HG02981 (cell line): ENCODE data around the gene PRKCZ.

Experiments
- ATAC-seq: cut with Tn5 transposase; IDR thresholded peaks from one replicate; pipeline ENCODE4 v1.9.1; 2021; ENCODE audit warnings: mild to moderate bottlenecking, moderate library complexity; ENCODE audit not compliant: unreplicated experiment

The PRKCZ gene

DNA sequence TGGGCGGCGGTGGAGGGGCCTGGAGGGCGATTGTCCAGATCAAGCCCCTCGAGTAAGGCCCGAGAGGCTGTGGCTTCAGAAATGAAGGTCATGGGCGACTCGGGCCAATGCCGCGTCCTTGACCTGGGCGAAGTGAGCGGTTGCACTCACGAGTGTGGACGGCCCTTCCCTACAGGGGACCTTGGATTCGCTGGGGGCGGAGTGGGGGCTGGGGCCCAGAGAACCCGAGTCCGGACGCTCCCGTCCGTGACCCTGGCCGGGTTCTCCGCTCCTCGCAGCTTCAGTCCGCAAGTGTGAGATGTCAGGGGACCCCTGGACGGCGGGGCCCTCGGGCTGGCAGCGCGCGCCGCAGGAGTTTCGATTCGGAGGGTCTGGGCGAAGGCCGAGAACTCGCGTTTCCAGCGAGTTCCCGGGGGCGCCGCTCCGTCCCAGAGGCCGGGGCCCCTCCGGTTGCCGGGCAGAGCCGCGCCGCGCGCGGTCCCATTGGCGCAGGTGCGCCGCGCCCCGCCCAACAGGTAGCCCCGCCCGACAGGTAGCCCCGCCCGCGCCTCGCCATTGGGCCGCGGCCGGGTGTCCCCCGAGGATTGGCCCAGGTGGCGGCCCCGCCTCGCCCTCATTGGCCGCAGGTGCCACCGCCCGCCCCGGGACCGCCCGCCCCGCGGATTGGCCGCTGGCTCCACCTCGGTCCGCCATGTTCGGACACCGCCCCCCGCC, at the start of gene PRKCZ:
PRKCZ (plus strand) TSS at position 694 of the 714 bp plus-strand sequence. CDS start 220 bp downstream, outside the sequence.
- ATAC-seq, result no peak

DNA sequence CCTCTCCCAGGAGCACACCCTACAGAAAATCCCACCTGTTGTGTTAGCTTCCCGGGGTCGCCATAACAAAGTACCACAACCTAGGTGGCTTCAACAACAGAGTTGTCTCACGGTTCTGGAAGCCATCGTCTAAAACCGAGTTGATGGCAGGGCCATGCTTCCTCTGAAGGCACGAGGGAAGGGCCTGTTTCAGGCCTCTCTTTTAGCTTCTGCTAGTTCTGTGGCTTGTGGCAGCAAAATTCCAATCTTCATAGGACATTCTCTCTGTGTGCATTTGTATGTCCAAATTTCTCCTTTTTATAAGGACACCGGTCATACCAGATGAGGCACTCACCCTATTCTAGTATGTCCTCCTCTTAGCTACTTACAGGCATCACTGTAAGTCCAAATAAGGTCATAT, 49.8 kb upstream of the PRKCZ start:
- ATAC-seq, result no peak

DNA sequence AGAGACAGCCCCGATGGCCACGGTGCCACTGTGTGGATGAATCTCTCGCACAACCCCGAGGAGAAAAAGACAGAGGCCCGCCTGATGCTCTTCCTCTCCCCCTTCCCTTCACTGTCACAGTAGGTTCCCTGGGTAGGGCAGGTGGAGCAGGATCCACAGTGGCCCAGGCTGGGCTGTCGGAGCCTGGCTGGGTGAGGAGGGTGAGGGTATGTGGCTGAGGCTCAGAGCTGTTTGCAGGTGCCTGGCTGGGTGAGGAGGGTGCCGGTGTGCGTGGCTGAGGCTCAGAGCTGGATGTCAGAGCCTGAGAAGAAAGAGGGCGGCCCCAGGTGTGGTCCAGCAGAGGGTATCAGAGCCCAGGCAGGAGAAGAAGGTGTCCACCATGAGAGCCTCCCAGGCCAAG, 49.4 kb upstream of the PRKCZ start:
- no peak for ATAC-seq

DNA sequence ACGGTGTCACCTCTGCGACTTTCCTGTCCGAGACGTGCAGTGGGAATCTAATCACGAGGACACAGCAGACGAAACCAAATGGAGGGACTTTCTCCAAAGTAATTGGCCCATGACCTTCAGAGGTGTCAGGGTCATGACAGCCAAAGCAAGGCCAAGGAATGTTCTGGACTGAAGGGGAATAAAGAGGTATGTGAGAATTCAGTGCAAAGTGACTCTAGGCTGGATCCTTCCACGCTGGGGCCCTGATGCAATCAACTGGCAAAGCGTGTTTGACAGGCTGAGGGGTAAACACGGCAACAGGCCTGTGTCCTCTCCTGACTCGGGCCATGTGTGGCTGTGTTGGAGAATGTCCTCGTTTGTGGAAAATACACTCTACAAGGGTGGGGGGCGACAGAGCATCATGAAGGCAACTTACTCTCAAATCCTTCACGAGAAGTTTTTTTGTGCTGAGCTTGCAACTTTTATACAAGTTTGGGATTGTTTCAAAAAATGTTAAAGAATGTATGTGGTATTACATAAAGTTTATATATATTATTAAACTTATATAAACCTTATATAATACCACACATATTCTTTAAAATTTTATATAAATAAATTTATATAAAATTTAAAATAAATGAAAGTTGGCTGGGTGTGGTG, 48.3 kb upstream of the PRKCZ start:
- no peak for ATAC-seq

DNA sequence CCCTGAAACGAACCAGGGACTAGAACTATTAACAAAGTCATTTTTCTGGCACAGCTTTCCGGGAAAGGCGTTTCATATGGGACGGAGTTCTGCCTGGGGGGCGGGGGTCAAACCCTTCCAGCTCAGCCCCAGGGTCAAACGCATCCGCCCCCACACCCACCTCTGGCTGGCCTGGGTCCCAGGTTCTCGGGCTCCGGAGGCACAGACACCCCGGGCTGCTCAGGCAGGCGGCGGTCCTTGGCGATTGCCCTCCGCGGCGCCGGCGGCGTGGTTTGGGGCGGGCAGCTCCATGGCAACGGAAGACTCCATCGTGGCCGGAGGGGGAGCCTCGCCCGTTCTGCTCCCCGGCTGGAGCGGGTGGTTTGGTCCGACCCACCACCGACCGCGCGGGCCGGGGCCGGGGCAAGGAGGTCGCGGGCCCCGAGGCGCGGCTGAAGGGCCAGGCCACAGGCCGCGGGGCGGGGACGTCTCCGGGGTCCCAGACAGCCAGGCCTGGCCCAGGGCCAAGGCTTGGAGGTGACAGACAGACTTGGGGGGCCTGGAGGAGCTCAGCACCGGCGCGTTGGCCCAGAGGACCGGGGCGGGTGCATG, 46.6 kb upstream of the PRKCZ start, which contains the start of gene CFAP74:
CFAP74 (minus strand) TSS at position 246 of the 591 bp plus-strand sequence. CDS start 12,830 bp downstream, outside the sequence.
- no peak for ATAC-seq

DNA sequence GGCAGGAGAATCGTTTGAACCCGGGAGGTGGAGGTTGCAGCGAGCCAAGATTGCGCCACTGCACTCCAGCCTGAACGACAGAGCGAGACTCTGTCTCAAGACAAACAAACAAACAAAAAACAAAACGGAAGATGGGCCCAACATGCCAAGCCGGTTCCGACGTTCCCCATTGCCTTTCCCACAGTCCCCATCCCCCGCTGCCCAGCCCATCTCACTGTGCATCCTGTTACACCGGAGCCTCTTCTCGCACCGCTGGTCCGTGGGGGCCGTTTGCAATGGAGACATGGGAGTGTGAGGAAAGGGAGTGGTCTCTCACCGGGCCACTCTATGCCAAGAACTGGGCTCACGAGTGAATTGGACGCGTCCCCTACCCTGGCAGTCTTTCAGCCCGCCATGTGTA, 45.4 kb upstream of the PRKCZ start:
- no peak for ATAC-seq

DNA sequence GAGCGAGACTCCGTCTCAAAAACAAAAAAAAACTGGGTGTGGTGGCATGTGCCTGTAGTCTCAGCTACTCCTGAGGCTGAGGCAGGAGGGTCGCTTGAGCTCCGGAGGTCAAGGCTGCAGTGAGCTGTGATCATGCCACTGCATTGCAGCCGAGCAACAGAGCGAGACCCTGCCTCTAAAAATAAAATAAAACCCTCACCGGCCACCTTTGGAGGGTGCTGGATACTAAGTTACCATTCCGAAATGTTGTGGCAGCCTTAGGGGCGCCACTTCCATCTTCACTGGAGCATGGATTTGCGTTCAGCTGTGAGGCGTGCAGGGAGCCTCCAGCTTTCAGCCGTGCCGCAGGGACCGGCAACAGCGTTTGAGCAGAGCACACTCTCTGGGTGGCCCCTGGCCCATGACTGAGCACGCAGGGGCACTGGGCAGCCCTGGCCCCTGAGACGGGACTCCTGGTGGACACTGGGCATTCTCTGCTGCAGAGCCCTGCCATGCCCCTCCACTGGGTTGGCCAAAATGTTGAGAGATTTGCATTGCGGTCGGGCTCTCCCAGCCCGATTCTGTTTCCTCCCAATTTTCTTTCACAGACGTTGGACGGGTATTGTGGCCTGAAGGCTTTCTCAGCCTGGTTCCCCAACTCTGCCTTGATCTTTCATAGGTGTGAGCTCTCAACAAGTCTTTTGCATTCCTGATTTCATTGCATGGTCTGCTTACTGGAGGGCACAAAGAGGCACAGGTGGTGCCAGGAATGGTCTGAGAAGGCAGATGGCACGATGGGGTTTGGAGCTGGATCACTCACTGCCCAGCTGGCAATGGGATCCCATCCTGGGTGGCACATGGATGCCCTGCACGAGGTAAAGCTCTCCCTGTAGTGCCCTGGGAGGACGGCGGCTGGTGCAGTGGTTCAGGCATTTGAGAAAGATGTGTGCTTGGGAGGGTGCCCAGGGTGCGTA, 40.8 kb upstream of the PRKCZ start:
- no peak for ATAC-seq

DNA sequence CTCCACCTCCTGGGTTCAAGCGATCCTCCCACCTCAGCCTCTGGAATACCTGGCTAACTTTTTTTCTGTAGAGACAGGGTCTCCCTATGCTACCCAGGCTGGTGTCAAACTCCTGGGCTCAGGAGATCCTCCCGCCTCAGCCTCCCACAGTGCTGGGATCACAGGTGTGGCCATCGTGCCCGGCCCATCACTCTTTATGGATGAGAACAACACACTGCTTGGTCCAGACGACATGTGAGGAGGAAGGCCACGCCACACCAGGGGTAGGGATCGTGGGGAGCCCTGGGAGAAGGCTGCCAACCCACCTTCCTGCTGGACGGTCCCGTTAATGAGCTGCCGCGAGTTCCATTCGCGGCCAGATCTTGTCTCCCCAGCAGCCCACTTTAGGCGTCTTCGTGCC, 36.0 kb upstream of the PRKCZ start:
- no peak for ATAC-seq

DNA sequence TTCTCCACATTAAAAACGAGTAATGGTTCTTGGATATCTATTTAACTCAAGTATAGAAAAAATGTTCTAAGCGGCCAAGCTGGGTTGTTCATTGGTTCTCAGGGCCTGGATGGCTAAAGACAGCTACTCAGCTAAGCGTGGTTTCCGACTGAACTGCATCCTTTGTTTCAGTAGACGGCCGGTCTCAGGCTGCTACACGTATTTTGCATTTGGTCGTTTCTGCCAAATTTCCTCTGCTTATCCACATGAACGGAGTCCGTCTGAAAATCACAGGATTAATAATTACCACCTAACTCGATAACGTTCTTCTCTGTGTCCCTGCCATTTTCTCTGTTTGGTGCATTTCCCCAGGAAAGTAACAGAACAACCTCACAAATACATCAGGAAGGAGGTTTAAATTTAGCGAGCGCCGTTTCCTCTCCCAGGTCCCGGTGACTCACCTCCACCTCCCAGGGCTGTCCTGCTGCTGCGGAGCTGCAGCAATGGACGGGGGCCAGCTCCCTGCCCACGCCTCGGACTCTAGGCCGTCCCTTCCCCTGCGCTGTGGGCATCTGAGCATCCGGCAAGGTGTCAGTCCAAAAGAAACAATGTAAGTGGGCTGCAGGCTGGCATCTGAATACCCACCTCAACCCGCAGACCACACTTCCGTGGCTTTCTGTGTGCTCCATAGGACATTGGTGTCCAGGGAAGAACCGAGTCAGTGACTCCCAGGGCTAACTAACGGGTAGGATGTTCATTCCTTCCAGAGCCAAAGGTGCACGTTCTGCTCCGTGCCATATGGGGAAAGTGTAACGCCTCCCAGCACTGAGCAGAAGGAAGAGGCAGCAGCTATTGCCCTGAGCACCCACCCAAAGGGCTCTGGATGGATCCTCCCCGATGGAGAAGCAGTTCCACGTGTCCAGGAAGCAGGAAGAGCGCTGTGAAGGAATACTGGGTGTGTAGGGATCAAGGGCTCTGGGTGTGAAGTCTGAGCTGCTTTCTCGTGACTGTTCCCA, 35.2 kb upstream of the PRKCZ start:
- no peak for ATAC-seq

DNA sequence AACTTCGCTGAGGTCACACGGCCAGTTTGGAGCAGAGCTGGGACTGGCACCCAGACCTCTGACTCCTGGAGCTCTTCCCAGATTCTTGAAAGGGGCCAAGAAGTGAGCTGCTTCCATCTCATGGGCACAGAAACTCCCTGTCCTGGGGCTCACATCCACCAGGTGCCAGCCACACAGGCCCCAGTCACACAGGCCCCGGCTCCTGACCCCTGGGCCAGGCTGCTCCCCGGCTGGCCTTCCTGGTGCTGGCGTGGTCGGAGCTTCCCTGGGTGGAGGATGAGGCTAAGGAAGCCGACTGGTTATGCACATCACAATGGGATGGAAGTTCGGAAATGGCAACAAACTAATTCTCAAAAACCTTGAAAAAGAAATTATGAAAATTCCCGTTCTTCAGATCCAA, 34.1 kb upstream of the PRKCZ start:
- no peak for ATAC-seq

DNA sequence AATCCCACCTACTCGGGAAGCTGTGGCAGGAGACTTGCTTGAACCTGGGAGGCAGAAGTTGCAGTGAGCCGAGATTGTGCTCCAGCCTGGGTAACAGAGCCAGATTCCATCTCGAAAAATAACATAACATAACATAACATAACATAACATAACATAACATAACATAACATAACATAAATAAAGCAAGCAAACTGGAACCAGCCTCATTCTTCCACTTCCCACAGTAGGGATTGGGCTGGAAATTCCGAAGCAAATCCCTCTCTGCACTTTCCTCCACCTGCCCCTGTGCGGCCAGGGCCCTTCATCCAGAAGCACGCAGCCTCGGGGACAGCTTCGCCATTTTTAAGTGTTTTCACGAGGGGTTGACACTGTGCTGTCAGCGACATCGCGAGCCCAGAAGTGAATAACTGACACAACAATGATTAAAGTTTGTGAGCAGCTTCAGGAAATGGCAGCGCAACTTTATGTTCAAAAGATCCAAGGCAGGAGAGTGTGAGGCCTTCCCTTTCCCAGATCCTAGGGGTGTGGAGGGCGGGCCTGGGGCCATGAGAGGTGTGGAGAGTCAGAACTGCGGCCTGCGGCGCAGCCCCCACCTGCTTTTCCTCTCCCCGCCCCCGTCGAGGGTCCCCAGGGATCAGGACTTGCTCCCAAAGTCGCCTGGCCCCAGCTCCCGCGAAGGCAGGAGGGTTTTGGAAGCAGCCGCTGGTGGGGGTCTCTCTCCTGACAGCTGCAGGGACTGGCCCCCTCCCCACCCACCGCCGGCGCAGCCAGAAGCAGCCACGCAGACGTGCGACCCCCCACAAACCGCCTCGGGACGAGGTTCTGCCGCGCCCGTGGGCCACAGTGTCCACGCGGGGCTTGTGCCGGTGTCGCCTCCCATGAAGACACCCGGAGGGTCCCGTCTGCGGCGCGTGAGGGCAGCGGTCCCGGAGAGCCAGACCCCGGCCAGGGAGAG, 31.7 kb upstream of the PRKCZ start:
- ATAC-seq, result no peak

DNA sequence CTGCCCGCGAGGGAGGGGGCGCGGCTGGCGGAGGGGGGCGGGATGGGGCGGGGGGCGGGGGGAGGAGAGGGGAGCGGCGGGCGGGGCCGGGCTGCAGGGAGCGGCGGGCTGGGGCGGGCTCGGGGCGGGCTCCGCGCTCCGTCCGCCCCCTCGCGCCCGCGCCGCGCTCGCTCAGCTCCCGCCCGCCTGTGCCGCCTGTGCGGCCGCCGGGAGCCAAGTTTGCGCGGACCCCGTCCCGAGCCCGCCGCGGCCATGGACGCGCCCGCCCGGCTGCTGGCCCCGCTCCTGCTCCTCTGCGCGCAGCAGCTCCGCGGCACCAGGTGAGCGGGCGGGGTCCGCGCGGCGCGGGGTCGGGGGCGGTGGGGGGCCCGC, 31.1 kb upstream of the PRKCZ start, which contains the start of gene GABRD:
GABRD (plus strand) TSS at position 174 of the 372 bp plus-strand sequence; CDS start at position 253, 79 bp downstream.
- ATAC-seq, result no peak

DNA sequence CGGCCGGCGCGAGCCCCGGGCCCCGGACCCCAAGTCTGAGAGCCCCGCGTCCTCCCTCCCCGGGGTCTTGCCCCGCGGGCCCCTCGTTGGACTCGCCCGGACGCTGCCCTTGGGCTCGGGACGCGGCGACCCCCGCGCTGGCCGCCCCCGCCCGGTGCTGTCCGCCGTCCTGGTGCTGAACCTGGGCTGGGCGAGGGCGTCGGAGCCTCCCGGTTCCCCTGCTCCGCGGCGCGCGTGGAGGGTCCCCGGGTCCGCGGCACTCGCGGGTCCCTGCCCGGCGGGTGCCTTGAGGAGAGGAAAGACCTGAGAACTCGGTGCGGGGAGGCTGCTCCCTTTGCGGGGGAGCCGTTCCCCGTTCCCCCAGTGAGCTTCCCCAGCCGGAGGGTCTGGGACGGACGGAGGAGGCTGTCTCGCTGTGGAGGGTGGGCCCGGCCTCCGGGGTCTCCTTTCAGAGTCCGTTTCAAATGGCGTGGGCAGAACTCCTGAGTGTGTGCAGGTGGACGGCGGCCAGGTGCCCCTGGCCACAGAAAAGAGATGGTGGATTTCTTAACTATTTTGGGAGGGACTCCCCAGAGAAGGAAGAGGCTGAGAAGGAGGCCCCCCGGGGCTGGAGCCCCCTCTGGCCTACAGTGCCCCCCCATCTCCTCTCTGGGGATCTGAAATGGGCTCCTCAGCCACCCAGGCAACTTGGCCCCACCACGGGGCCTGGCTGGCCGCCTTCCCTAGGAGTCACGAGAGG, 30.5 kb upstream of the PRKCZ start:
- ATAC-seq, result no peak

DNA sequence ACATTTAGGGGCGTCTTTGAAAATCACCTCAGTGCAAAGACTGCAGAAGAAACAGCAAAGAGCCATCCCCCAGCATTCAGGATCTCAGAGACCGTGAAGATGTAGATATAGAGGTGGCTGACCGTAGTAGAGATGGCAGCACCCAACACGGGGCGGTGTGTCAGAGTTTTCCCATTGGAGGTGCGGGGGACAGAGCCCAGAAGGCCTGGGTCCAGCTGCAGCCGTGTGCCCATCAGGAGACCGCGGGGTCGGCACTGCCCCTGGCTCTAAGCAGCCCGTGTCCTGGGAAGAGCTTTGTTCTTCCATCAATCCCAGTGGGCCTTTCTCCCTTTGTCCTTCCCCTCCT, 29.9 kb upstream of the PRKCZ start:
- ATAC-seq, result no peak

DNA sequence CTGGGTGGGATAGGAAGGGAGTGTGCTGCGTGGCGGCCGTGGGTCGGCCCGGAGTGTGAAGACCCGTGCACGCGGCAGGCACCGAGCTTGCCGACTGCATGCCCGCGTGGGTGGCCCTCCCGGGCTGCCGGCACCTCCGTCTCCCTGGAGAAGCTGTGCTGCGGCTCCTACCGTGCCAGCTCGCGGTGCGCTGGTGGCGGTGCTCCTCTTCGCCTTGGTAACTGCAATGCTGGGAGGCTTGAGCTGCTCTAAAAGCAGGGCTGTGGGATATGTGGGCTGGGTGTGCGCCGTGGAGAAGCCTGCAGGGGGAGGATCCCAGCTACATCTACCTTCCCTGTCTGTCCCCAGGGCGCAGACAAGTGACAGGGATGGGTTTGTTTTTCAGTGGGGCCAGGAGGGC, 28.7 kb upstream of the PRKCZ start:
- ATAC-seq, result no peak

DNA sequence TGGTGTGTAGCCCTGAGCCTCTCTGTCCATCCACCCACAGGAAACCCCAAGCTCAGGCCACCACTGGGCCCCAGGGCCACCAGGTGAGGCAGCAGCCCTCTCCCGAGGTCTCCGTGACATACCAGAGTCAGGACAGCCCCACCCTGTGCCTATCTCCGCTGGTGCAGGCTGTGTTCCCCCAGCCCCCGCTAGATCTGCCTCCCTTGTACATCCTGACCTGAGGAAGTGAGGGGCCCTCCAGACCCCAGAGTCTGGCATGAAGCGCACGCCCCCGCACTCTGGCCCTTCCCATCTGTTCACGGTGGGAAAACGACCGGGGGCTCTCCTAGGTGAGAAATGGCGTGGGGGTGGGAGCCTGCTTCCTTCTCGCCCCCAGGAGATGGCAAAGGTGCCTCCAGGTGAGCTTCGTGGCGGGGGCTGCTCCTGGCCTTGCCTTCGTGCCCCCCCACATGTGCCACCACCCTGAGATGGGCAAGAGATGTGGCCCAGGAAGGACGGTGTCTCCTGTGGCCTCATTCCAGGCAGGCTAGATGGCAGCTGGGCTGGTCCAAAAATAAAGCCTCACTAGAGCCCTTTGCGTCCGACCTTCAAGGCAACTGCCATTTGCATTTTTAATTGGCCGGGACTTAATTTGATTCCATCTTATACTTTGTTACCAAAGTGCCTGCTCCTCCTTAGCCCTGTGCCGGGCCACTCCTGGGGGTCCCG, 28.0 kb upstream of the PRKCZ start:
- no peak for ATAC-seq

DNA sequence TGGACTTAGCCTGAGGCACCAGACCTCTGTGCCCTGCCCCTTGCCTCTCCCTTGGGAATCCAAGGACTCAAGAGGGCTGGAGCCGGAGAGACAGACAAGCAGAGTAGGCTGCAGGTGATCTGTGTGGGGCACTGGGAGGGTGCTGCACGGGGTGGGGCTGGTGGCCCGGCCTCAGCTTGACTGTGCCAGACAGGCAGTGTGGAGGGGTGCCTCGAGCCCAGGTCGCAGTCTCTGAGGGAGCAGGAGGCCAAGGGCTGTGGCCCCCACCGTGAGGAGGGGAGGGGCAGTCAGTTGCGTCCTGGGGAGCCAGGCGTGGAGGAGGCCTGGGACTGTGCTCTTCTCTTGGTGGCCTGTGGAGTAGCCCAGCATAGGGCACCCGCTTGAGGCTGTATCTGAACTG, 27.0 kb upstream of the PRKCZ start:
- no peak for ATAC-seq
